H9 (cell line): Measurements from ENCODE around the gene TCF4. TPM values are rescaled to one million over a fixed set of nuclear protein-coding genes. Genes with fewer than 3 reads are reported as not detected.

Source experiments
- DNase-seq: peaks from one replicate; pipeline ENCODE4 v3.0.0-alpha.2; 2017
- H2AFZ ChIP-seq: one replicate; pipeline ENCODE4 v1.6.1; 2013; ENCODE audit warnings: mild to moderate bottlenecking, low read length, control low read depth, moderate library complexity
- H2AK5ac ChIP-seq: 2 replicates; pipeline ENCODE4 v1.6.1; 2013; ENCODE audit warnings: low read length, control low read depth, mixed read lengths; ENCODE audit not compliant: insufficient read length
- H2BK120ac ChIP-seq: one replicate; pipeline ENCODE4 v1.6.1; 2013; ENCODE audit warnings: low read depth, mild to moderate bottlenecking, low read length, control low read depth, inconsistent platforms; ENCODE audit not compliant: poor library complexity, severe bottlenecking
- H2BK12ac ChIP-seq: 2 replicates; pipeline ENCODE4 v1.6.1; 2013; ENCODE audit warnings: low read length, control low read depth, mixed read lengths, low read depth; ENCODE audit not compliant: insufficient read length
- H2BK15ac ChIP-seq: 2 replicates; pipeline ENCODE4 v1.6.1; 2013; ENCODE audit warnings: low read depth, low read length, control low read depth
- H2BK20ac ChIP-seq: one replicate; pipeline ENCODE4 v1.6.1; 2013; ENCODE audit warnings: low read depth, mild to moderate bottlenecking, low read length, control low read depth, inconsistent platforms; ENCODE audit not compliant: poor library complexity, severe bottlenecking
- H2BK5ac ChIP-seq: 2 replicates; pipeline ENCODE4 v1.6.1; 2013; ENCODE audit warnings: low read length, control low read depth, mixed read lengths; ENCODE audit not compliant: insufficient read length
- H3K14ac ChIP-seq: 2 replicates; pipeline ENCODE4 v1.6.1; 2013; ENCODE audit warnings: low read length, control low read depth; ENCODE audit not compliant: insufficient read depth
- H3K18ac ChIP-seq: 2 replicates; pipeline ENCODE4 v1.6.1; 2013; ENCODE audit warnings: low read depth, mild to moderate bottlenecking, mixed read lengths, low read length, control low read depth; ENCODE audit not compliant: insufficient read length
- H3K23ac ChIP-seq: 2 replicates; pipeline ENCODE4 v1.6.1; 2013; ENCODE audit warnings: low read length, control low read depth, mixed read lengths, low read depth; ENCODE audit not compliant: insufficient read length
- H3K23me2 ChIP-seq: 2 replicates; pipeline ENCODE4 v1.6.1; 2013; ENCODE audit warnings: low read depth, mild to moderate bottlenecking, mixed read lengths, low read length, control low read depth; ENCODE audit not compliant: insufficient read length, poor library complexity, severe bottlenecking
- H3K27ac ChIP-seq: 2 replicates; pipeline ENCODE4 v1.5.1; 2013; ENCODE audit warnings: low read length, control low read depth, mixed read lengths, low read depth; ENCODE audit not compliant: insufficient read length
- H3K27me3 ChIP-seq: 2 replicates; pipeline ENCODE4 v1.6.1; 2013; ENCODE audit warnings: low read length, control low read depth, inconsistent platforms; ENCODE audit not compliant: insufficient read depth
- H3K4ac ChIP-seq: 2 replicates; pipeline ENCODE4 v1.6.1; 2013; ENCODE audit warnings: low read depth, mild to moderate bottlenecking, control low read depth, inconsistent platforms, low read length, moderate library complexity
- H3K4me1 ChIP-seq: 2 replicates; pipeline ENCODE4 v1.6.1; 2013; ENCODE audit warnings: low read length, control low read depth, inconsistent platforms; ENCODE audit not compliant: insufficient read depth
- H3K4me2 ChIP-seq: 2 replicates; pipeline ENCODE4 v1.6.1; 2013; ENCODE audit warnings: low read length, control low read depth, mixed read lengths; ENCODE audit not compliant: insufficient read length, insufficient read depth
- H3K56ac ChIP-seq: 2 replicates; pipeline ENCODE4 v1.6.1; 2013; ENCODE audit warnings: low read depth, mild to moderate bottlenecking, mixed read lengths, low read length, control low read depth; ENCODE audit not compliant: insufficient read length
- H3K79me1 ChIP-seq: 2 replicates; pipeline ENCODE4 v1.6.1; 2013; ENCODE audit warnings: low read depth, mild to moderate bottlenecking, moderate library complexity, low read length, control low read depth, inconsistent platforms; ENCODE audit not compliant: insufficient read depth, poor library complexity, severe bottlenecking
- H3K79me2 ChIP-seq: 2 replicates; pipeline ENCODE4 v1.6.1; 2013; ENCODE audit warnings: low read length, control low read depth, inconsistent platforms; ENCODE audit not compliant: insufficient read depth
- H3K9ac ChIP-seq: 2 replicates; pipeline ENCODE4 v1.6.1; 2013; ENCODE audit warnings: low read length, control low read depth, mixed read lengths; ENCODE audit not compliant: insufficient read length; ENCODE audit errors: extremely low read depth
- H3K9me3 ChIP-seq: one replicate; pipeline ENCODE4 v1.6.1; 2013; ENCODE audit warnings: low read depth, low read length, inconsistent platforms; ENCODE audit not compliant: control insufficient read depth
- H3T11ph ChIP-seq: one replicate; pipeline ENCODE4 v1.6.1; 2013; ENCODE audit warnings: mild to moderate bottlenecking, low read length, control low read depth, inconsistent platforms
- H4K20me1 ChIP-seq: one replicate; pipeline ENCODE4 v1.6.1; 2013; ENCODE audit not compliant: control insufficient read depth, insufficient read length, insufficient read depth
- H4K5ac ChIP-seq: 2 replicates; pipeline ENCODE4 v1.6.1; 2013; ENCODE audit warnings: low read depth, mild to moderate bottlenecking, mixed read lengths, low read length, control low read depth; ENCODE audit not compliant: insufficient read length
- H4K8ac ChIP-seq: replicated peaks from 2 replicates; pipeline ENCODE4 v1.6.1; 2013; ENCODE audit warnings: low read length, control low read depth, mixed read lengths, low read depth; ENCODE audit not compliant: insufficient read length
- H4K91ac ChIP-seq: 2 replicates; pipeline ENCODE4 v1.6.1; 2013; ENCODE audit warnings: low read depth, mild to moderate bottlenecking, moderate library complexity, mixed read lengths, low read length, control low read depth; ENCODE audit not compliant: insufficient read length
- H3K27ac Mint-ChIP-seq, 3 experiments: 2 replicates in 2 of 3; 3 replicates in 1 of 3; pipeline ENCODE4 v1.8.0; 2020 to 2021; ENCODE audit warnings: mixed read lengths in 3 of 3, mild to moderate bottlenecking in 1 of 3, moderate library complexity in 1 of 3
- H3K27me3 Mint-ChIP-seq: 2 replicates; pipeline ENCODE4 v1.8.0; 2021; ENCODE audit warnings: low read depth, mild to moderate bottlenecking, moderate library complexity, mixed read lengths
- H3K36me3 Mint-ChIP-seq, 3 experiments: 2 replicates in 2 of 3; 3 replicates in 1 of 3; pipeline ENCODE4 v1.8.0; 2020 to 2021; ENCODE audit warnings: low read depth in 3 of 3, mixed read lengths in 3 of 3; ENCODE audit not compliant: insufficient read depth in 1 of 3
- H3K4me1 Mint-ChIP-seq, 2 experiments: 2 replicates each; pipeline ENCODE4 v1.8.0; 2020; ENCODE audit warnings: mixed read lengths in 2 of 2
- H3K4me3 Mint-ChIP-seq, 2 experiments: 2 replicates in 1 of 2; 3 replicates in 1 of 2; pipeline ENCODE4 v1.8.0; 2020 to 2021; ENCODE audit warnings: mild to moderate bottlenecking in 2 of 2, mixed read lengths in 2 of 2, moderate library complexity in 1 of 2
- H3K9me3 Mint-ChIP-seq, 2 experiments: 2 replicates in 1 of 2; 3 replicates in 1 of 2; pipeline ENCODE4 v1.8.0; 2020; ENCODE audit warnings: mild to moderate bottlenecking in 2 of 2, mixed read lengths in 2 of 2, moderate library complexity in 1 of 2
- WGBS: extraction: QIAGEN DNeasy Blood & Tissue Kit; methylation state at CpG from one replicate; pipeline ENCODE4 v1.1.7; 2013; ENCODE audit warnings: missing lambda C conversion rate, low lambda C conversion rate, mixed read lengths; ENCODE audit not compliant: insufficient read length; ENCODE audit errors: extremely low coverage; 5-methylcytosine and 5-hydroxymethylcytosine counted together
- total RNA-seq: library from RNA; stranded (reverse); gene quantifications from 2 replicates; pipeline ENCODE4 v1.2.1, GENCODE V29; 2021
- TF ChIP-seq, protein P1 (sequence below): fragments of 200-600 bp; sonication (generic); conservative IDR thresholded peaks from 3 replicates; pipeline ENCODE4 v1.8.0; 2021; ENCODE audit warnings: antibody characterized with exemption, mild to moderate bottlenecking

The TCF4 gene
- total RNA-seq, 1 experiment from 2014 or later: 99.4 TPM

GRCh38 chr18:55219823-55220222 is 368.2 kb downstream of the TCF4 start:
- Histone ChIP-seq H3K9ac (no peak overlapping the region), H3K79me1 (no peaks in the 10 kb centered on the region), H2BK120ac (no peak overlapping the region), H3T11ph (no peak overlapping the region), H2BK12ac (no peak overlapping the region), H3K4ac (no peak overlapping the region), H3K14ac (no peak overlapping the region), H4K20me1 (no peaks in the 10 kb centered on the region), H4K8ac (no peak overlapping the region), H2BK15ac (no peak overlapping the region), H2AK5ac (no peak overlapping the region), H3K79me2 (no peaks in the 10 kb centered on the region), H3K23ac (no peak overlapping the region), H3K9me3 (no peaks in the 10 kb centered on the region), H3K23me2 (no peaks in the 10 kb centered on the region), H3K18ac (no peak overlapping the region), H3K4me2 (no peak overlapping the region), H4K91ac (no peak overlapping the region), H2BK20ac (no peak overlapping the region), H2BK5ac (no peak overlapping the region), H4K5ac (no peak overlapping the region), H3K4me1 (peaks cover 6% of the 10 kb centered on the region; the same call in 1 of the 2 replicates), H3K27ac (no peak overlapping the region), H3K56ac (no peak overlapping the region), H2AFZ (no peak overlapping the region), H3K27me3 (no peaks in the 10 kb centered on the region)
- no peaks in the 10 kb centered on the region for H3K9me3 Mint-ChIP-seq
- no peak overlapping the region for H3K4me3 Mint-ChIP-seq
- no CpG with 5 or more reads among the region's 3 CpGs for WGBS
- peaks cover 2% of the 10 kb centered on the region; the same call in 1 of the 2 replicates for H3K27me3 Mint-ChIP-seq
- no peak overlapping the region for H3K27ac Mint-ChIP-seq
- H3K36me3 Mint-ChIP-seq: peaks cover 0 to 7% (median 5%) of the 10 kb centered on the region in 3 experiments; a peak in 2 of 7 replicates
- H3K4me1 Mint-ChIP-seq: peaks cover 13 to 15% of the 10 kb centered on the region in 2 experiments
- no peak for DNase-seq
- TF ChIP-seq, protein P1, sequence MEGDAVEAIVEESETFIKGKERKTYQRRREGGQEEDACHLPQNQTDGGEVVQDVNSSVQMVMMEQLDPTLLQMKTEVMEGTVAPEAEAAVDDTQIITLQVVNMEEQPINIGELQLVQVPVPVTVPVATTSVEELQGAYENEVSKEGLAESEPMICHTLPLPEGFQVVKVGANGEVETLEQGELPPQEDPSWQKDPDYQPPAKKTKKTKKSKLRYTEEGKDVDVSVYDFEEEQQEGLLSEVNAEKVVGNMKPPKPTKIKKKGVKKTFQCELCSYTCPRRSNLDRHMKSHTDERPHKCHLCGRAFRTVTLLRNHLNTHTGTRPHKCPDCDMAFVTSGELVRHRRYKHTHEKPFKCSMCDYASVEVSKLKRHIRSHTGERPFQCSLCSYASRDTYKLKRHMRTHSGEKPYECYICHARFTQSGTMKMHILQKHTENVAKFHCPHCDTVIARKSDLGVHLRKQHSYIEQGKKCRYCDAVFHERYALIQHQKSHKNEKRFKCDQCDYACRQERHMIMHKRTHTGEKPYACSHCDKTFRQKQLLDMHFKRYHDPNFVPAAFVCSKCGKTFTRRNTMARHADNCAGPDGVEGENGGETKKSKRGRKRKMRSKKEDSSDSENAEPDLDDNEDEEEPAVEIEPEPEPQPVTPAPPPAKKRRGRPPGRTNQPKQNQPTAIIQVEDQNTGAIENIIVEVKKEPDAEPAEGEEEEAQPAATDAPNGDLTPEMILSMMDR: no peak
